IMR-90 (cell line): Measurements from ENCODE around the gene TMTC2. TPM values are rescaled to one million over a fixed set of nuclear protein-coding genes. Genes with fewer than 3 reads are reported as not detected.

Experiments used
- ATAC-seq: fragments of 200-7000 bp; cut with Tn5 transposase; 2 replicates; pipeline ENCODE4 v1.9.1; 2020; ENCODE audit warnings: low read depth, mild to moderate bottlenecking, moderate library complexity
- BruUV-seq: library from RNA; stranded (reverse); fragments of 400-500 nt; replicated peaks from 2 replicates; lab custom pipeline; 2021; lab: Mats Ljungman, UMichigan
- CTCF ChIA-PET: fragments of 300-600 bp; formaldehyde crosslinking; extraction: SDS; loops from one replicate; lab custom pipeline; 2021; ENCODE audit warnings: antibody characterized with exemption; lab: Yijun Ruan, JAX
- POLR2A ChIA-PET: fragments of 300-600 bp; sonication (Branson Sonifier 250); formaldehyde crosslinking; loops from one replicate; lab custom pipeline; 2022; ENCODE audit warnings: antibody characterized with exemption; ENCODE audit not compliant: unreplicated experiment; lab: Charles Lee
- DNase-seq: peaks from one replicate; pipeline ENCODE4 v3.0.0; 2013
- H2AFZ ChIP-seq: replicated peaks from 2 replicates; pipeline ENCODE3; 2013; ENCODE audit warnings: low read length, mild to moderate bottlenecking; ENCODE audit not compliant: poor library complexity
- H2AK5ac ChIP-seq: 2 replicates; pipeline ENCODE4 v1.6.1; 2013; ENCODE audit warnings: low read depth, low read length, inconsistent platforms
- H2AK9ac ChIP-seq: replicated peaks from 2 replicates; pipeline ENCODE3; 2013; ENCODE audit warnings: mild to moderate bottlenecking, low read depth, low read length, moderate library complexity; ENCODE audit not compliant: poor library complexity
- H2BK120ac ChIP-seq: 2 replicates; pipeline ENCODE4 v1.6.1; 2013; ENCODE audit warnings: low read depth, low read length, inconsistent platforms
- H2BK15ac ChIP-seq: 3 replicates; pipeline ENCODE4 v1.6.1; 2013; ENCODE audit warnings: low read depth, low read length, inconsistent platforms
- H2BK20ac ChIP-seq: 2 replicates; pipeline ENCODE4 v1.6.1; 2013; ENCODE audit warnings: low read depth, mild to moderate bottlenecking, inconsistent platforms, low read length, moderate library complexity
- H2BK5ac ChIP-seq: 2 replicates; pipeline ENCODE4 v1.6.1; 2013; ENCODE audit warnings: mild to moderate bottlenecking, low read depth, low read length, inconsistent platforms; ENCODE audit not compliant: poor library complexity, severe bottlenecking
- H3K14ac ChIP-seq: replicated peaks from 2 replicates; pipeline ENCODE4 v1.6.1; 2013; ENCODE audit warnings: low read depth, low read length, inconsistent platforms
- H3K18ac ChIP-seq: 2 replicates; pipeline ENCODE4 v1.6.1; 2013; ENCODE audit warnings: low read depth, low read length, control low read depth
- H3K23ac ChIP-seq: 2 replicates; pipeline ENCODE4 v1.6.1; 2013; ENCODE audit warnings: low read depth, low read length, inconsistent platforms
- H3K27ac ChIP-seq: 2 replicates; pipeline ENCODE4 v1.5.1; 2013; ENCODE audit warnings: mild to moderate bottlenecking, control low read depth, low read length; ENCODE audit not compliant: insufficient read depth
- H3K27me3 ChIP-seq: 2 replicates; pipeline ENCODE4 v1.6.1; 2013; ENCODE audit warnings: low read length; ENCODE audit not compliant: control insufficient read depth, insufficient read depth
- H3K36me3 ChIP-seq: 2 replicates; pipeline ENCODE4 v1.6.1; 2013; ENCODE audit warnings: low read length, mixed read lengths; ENCODE audit not compliant: control insufficient read depth, insufficient read depth
- H3K4ac ChIP-seq: 2 replicates; pipeline ENCODE4 v1.6.1; 2013; ENCODE audit warnings: low read depth, low read length, inconsistent platforms
- H3K4me1 ChIP-seq: 2 replicates; pipeline ENCODE4 v1.6.1; 2013; ENCODE audit warnings: low read length, mixed read lengths; ENCODE audit not compliant: control insufficient read depth, insufficient read depth
- H3K4me2 ChIP-seq: 2 replicates; pipeline ENCODE4 v1.6.1; 2013; ENCODE audit warnings: low read depth, mild to moderate bottlenecking, control low read depth, low read length, moderate library complexity
- H3K4me3 ChIP-seq: 2 replicates; pipeline ENCODE4 v1.5.1; 2013; ENCODE audit warnings: low read depth, mild to moderate bottlenecking, control low read depth, low read length, moderate library complexity; ENCODE audit not compliant: insufficient read depth
- H3K56ac ChIP-seq: 2 replicates; pipeline ENCODE4 v1.6.1; 2013; ENCODE audit warnings: low read length, inconsistent platforms; ENCODE audit not compliant: insufficient read depth; ENCODE audit errors: extremely low read depth
- H3K79me1 ChIP-seq, 2 experiments: 2 replicates each; pipeline ENCODE4 v1.6.1; 2013; ENCODE audit warnings: low read length in 2 of 2, inconsistent platforms in 1 of 2, low read depth in 1 of 2
- H3K9ac ChIP-seq: 2 replicates; pipeline ENCODE4 v1.6.1; 2013; ENCODE audit warnings: low read depth, low read length, control low read depth
- H3K9me1 ChIP-seq: 2 replicates; pipeline ENCODE4 v1.6.1; 2013; ENCODE audit warnings: low read length, inconsistent platforms; ENCODE audit not compliant: insufficient read depth
- H3K9me3 ChIP-seq: 2 replicates; pipeline ENCODE4 v1.6.1; 2013; ENCODE audit warnings: low read length; ENCODE audit not compliant: control insufficient read depth, insufficient read depth
- H4K20me1 ChIP-seq: 2 replicates; pipeline ENCODE4 v1.6.1; 2013; ENCODE audit warnings: low read length, inconsistent platforms; ENCODE audit not compliant: insufficient read depth
- H4K5ac ChIP-seq: 2 replicates; pipeline ENCODE4 v1.6.1; 2013; ENCODE audit warnings: mild to moderate bottlenecking, low read depth, low read length, control low read depth
- H4K8ac ChIP-seq, 2 experiments: 2 replicates each; pipeline ENCODE4 v1.6.1; 2013; ENCODE audit warnings: low read depth in 2 of 2, low read length in 2 of 2, control low read depth in 1 of 2, inconsistent platforms in 1 of 2
- H4K91ac ChIP-seq: 2 replicates; pipeline ENCODE4 v1.6.1; 2013; ENCODE audit warnings: low read depth, low read length, inconsistent platforms; ENCODE audit not compliant: insufficient read depth
- CEBPB ChIP-seq: IDR thresholded peaks from 2 replicates; pipeline ENCODE4 v1.6.1; 2012; ENCODE audit warnings: low read depth, low read length, improper control_type of control experiment
- FOS ChIP-seq: fragments of 150-350 bp; IDR thresholded peaks from 2 replicates; pipeline ENCODE4 v1.6.1; 2016; ENCODE audit warnings: low read depth, low read length
- NFE2L2 ChIP-seq: fragments of 150-350 bp; IDR thresholded peaks from 2 replicates; pipeline ENCODE4 v1.6.1; 2016; ENCODE audit warnings: low read depth, mild to moderate bottlenecking, low read length
- WGBS, 2 experiments: methylation state at CpG; one replicate each; pipeline versions ENCODE4 v1.1.5 to v1.1.7; 2013; ENCODE audit warnings: missing lambda C conversion rate in 2 of 2; ENCODE audit not compliant: insufficient read length in 1 of 2; ENCODE audit errors: extremely low coverage in 2 of 2; 5-methylcytosine and 5-hydroxymethylcytosine counted together
- dilution Hi-C: fragments of 300-500 bp; cut with HindIII; formaldehyde crosslinking; loops from one replicate; pipeline ENCODE4 v1.14.3; 2018; ENCODE audit warnings: low sequenced_read_pairs; ENCODE audit not compliant: unreplicated experiment
- in situ Hi-C: fragments of 300-500 bp; cut with MboI; formaldehyde crosslinking; loops from 3 replicates; pipeline ENCODE4 v1.14.3; 2019; ENCODE audit warnings: low sequenced_read_pairs, inconsistent platforms, mixed read lengths
- intact Hi-C: fragments of 100-400 bp; cut with micrococcal nuclease; formaldehyde crosslinking; loops from 2 replicates; pipeline ENCODE4 v1.10.0; 2022
- polyA plus RNA-seq, 3 experiments: library from polyadenylated mRNA; depleted of rRNA; stranded (reverse); fragments of >200 nt; gene quantifications; 2 replicates each; pipeline ENCODE4 v1.2.3, GENCODE V29; 2012; ENCODE audit warnings: low replicate concordance in 1 of 3
- total RNA-seq: library from RNA; depleted of rRNA; stranded (reverse); fragments of >200 nt; gene quantifications from 2 replicates; pipeline ENCODE4 v1.2.3, GENCODE V29; 2012

TMTC2 gene
- total and polyA plus RNA-seq, 2 of the 4 experiments (the other 2 are of a cell fraction): 0.56 to 1.4 TPM

- Histone ChIP-seq H3K27ac (no peak overlapping the region), H3K23ac (no peak overlapping the region), H3K27me3 (no peaks in the 10 kb centered on the region), H3K18ac (no peak overlapping the region), H3K4ac (no peak overlapping the region), H3K14ac (no peak overlapping the region), H3K9ac (no peak overlapping the region), H4K20me1 (no peaks in the 10 kb centered on the region), H2AK9ac (no peak overlapping the region), H4K91ac (no peak overlapping the region), H4K8ac (no peak overlapping the region), H3K4me1 (no peaks in the 10 kb centered on the region), H3K56ac (no peak overlapping the region), H2BK5ac (no peak overlapping the region), H2BK15ac (no peak overlapping the region), H3K4me3 (no peak overlapping the region), H2BK120ac (no peak overlapping the region), H2BK20ac (no peak overlapping the region), H2AK5ac (no peak overlapping the region), H3K79me1 (no peaks in the 10 kb centered on the region), H2AFZ (no peak overlapping the region), H3K9me1 (no peaks in the 10 kb centered on the region), H3K4me2 (no peak overlapping the region), H3K36me3 (no peaks in the 10 kb centered on the region), H3K9me3 (peaks cover 2% of the 10 kb centered on the region; the same call in 1 of the 2 replicates), H4K5ac (no peak overlapping the region)
- dilution Hi-C loops: no loop called here
- in situ Hi-C loops: no loop called here
- intact Hi-C loops: no loop called here
- ChIA-PET CTCF (no interaction called here), POLR2A (no interaction called here)
- BruUV-seq: no TSS peak
- TF ChIP-seq CEBPB (no peak), NFE2L2 (no peak), FOS (no peak)
- no CpG with 5 or more reads among the region's 2 CpGs for WGBS, 2 experiments
- no peak for ATAC-seq
- no peak for DNase-seq
These were observed 41.2 kb downstream of the TMTC2 start for GRCh38 chr12:82727886-82728285.
